Stimulated activated CD4-positive, alpha-beta T cell treated with anti-CD3 and anti-CD28 coated beads, Interleukin-2, amount 100 ng/mL, for 24 hours (primary cell): ENCODE measurements around the gene ANGPTL8.
A peak's percentile ranks its signal among the peaks of the same experiment; 100 is the strongest.

Experiments used
- DNase-seq, 2 donors: peaks; one replicate each; pipeline ENCODE4 v3.0.0-alpha.2; 2020

The ANGPTL8 gene

DNA sequence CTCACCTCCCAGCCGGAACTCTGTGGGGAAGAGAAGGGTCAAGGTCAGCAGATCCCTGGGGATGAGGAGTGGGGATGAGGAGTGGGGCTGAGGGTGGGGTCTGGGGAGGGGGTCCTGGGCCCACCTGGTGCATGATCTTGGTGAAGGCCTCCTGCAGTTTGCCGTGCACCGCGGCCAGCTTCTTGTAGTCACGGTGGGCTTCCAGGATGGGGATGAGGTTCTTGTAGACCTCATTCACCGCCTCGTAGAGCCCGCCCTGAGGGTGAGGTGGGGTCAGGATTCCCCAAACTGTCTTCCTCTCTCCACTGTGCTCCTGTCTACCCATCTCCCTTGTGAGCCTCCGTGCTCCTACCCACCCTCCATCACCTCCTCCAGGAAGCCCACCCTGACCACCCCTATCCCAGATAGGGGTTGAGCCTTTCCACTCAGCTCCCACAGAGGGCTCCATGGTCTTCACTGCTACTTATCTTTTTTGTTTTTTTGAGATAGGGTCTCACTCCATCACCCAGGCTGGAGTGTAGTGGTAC is 35.3 kb upstream of the ANGPTL8 start:
- DNase-seq = no peak

- no peak for DNase-seq
These were observed 34.5 kb upstream of the ANGPTL8 start for GRCh38 chr19:11204943-11205349.

- DNase-seq = no peak
These were observed 33.4 kb upstream of the ANGPTL8 start for GRCh38 chr19:11205939-11206570.

- no peak for DNase-seq
These were observed 30.6 kb upstream of the ANGPTL8 start for GRCh38 chr19:11208561-11209471.

DNA sequence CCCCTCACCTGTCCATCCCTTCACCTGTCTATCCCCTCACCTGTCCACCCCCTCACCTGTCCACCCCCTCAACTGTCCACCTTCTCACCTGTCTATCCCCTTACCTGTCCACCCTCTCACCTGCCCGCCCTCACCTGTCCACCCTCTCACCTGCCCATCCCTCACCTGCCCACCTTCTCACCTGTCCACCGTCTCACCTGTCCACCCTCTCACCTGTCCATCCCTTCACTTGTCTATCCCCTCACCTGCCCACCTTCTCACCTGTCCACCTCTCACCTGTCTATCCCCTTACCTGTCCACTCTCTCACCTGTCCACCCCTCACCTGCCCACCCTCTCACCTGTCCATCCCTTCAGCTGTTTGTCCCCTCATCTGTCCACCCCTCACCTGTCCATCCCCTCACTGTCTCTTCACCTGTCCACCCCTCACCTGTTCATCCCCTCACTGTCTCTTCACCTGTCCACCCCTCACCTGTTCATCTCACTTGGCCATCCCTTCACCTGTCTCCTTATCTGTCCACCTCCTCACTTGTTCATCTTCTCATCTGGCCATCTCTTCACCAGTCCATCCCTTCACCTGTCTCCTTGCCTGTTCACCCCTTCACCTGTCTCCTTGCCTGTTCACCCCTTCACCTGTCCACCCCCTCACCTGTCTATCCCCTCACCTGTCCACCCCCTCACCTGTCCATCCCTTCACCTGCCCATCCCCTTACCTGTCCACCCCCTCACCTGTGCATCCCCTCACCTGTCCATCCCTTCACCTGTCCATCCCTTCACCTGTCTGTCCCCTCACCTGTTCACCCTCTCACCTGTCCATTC is 29.4 kb upstream of the ANGPTL8 start:
- DNase-seq = no peak

GRCh38 chr19:11210656-11210928 is 28.8 kb upstream of the ANGPTL8 start:
- no peak for DNase-seq

GRCh38 chr19:11214387-11214786 is 25.0 kb upstream of the ANGPTL8 start:
- DNase-seq = no peak

GRCh38 chr19:11221082-11221598 is 18.3 kb upstream of the ANGPTL8 start:
- DNase-seq = no peak

GRCh38 chr19:11223200-11223599 is 16.2 kb upstream of the ANGPTL8 start:
- no peak for DNase-seq

DNA sequence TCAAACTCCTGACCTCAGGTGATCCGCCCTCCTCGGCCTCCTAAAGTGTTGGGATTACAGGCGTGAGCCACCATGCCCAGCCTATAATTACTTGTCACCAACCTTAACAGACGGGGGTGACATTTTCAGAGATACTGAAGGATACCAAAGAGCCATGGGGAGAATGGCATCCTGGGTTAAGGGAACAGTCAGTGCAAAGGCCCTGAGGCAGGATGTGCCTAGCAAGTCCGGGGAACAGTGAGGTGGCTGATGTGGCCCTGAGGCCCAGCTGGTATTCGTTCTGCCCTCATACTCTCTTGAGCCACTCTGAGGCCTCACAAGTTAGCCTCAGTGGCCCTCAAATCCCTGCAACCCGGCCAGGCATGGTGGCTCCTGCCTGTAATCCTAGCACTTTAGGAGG is 15.0 kb upstream of the ANGPTL8 start:
- DNase-seq = no peak

DNA sequence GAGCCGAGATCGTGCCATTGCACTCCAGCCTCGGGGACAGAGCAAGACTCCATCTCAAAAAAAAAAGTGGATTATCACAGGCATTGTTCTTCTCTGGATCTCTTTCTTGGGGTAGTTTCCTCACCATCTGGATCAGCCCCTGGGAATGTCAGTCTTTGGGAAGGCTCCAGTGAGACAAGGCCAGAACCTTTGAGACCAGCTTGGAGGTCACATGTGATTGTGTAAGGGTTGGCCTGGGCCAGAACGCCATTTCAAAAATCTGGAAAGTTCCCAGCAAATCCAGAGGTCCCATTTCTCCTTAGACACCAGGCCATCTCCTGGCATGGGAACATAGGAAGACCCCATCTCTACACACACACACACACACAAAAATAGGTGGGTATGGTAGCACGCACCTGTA is 14.2 kb upstream of the ANGPTL8 start:
- no peak for DNase-seq

GRCh38 chr19:11225815-11226214 is 13.6 kb upstream of the ANGPTL8 start:
- DNase-seq = no peak

- DNase-seq = no peak
These were observed 12.7 kb upstream of the ANGPTL8 start for GRCh38 chr19:11226716-11227166.

DNA sequence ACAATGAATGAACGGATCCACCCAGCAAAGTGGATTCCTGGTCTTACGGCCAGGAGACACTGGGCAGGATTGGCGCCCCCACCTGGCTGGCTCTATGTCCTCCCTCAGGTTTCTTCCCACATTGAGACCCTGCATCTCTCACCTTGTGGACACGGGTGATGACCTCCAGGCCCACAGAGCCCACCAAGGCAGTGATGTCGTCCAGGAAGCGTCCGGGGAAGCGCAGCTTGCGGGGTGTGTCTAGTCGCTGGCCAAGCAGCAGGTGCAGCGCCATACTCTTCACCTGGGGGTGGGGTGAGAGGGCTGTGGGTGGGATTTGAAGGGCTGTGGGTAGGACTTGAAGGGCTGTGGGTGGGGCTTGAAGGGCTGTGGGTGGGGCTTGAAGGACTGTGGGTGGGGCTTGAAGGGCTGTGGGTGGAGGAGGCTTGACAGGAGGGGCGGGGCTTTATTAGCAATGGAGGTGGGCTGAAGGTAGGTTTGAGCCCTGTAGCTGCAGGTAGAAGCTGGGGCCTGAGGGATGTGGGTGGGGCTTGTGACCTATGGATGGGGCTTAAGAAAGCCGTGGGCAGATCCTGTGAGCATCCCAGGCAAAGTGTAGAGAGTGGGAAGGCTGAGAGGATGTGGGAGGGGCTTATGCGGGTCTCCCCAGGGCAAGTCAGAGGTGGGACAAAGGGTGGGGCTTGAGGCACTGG is 12.1 kb upstream of the ANGPTL8 start:
- peak in 1 of 2 donors; percentile 25 for DNase-seq

DNA sequence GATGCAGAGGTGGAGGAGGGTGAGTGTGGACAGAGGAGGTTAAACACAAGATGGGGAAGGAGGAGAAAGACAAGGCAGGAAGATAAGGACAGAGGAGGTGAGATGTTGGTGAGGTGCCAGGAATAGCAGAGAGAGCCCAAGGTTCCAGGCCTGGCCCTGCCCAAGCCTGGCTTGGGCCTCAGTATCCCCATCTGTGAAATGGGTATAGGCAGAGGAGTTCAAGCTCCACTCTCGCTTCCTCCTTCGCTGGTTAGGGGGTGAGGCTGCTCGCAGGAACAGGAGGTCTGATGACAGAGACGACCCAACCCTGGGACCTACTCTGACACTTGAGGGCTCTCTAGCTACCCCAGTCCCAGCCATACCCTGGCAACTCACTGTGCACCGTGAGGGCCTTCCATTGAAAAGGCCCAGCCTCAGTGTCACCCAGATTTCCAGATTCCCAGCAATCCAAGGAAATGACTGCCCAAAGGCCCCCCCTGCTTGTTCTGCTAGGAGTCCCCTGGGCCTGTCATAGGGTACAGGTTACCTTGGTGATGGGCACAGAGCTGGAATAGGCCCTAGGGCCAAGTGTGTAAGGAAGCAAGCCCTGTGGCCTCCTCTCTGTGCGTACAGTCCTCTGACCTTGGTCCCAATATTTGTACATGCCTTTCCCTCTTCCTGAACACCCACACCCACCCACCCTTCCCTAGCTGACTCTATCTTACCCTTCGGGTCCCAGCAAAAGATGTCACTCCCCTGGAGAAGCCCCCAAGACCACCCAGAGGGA is 8.6 kb upstream of the ANGPTL8 start:
- no peak for DNase-seq

DNA sequence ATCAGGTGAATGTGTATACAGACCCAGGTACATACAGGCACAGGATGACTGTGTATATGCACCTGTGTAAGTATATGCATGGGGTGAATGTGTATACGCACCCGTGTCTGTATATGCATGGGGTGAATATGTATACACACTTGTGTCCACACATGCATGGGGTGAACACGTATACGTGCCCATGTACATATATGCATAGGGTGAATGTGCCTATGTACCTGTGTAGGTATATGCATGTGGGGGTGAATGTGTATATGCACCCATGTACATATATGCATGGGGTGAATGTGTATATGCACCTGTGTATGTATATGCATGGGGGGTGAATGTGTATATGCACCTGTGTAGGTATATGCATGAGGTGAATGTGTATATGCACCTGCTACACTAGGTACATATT is 6.9 kb upstream of the ANGPTL8 start:
- no peak for DNase-seq

DNA sequence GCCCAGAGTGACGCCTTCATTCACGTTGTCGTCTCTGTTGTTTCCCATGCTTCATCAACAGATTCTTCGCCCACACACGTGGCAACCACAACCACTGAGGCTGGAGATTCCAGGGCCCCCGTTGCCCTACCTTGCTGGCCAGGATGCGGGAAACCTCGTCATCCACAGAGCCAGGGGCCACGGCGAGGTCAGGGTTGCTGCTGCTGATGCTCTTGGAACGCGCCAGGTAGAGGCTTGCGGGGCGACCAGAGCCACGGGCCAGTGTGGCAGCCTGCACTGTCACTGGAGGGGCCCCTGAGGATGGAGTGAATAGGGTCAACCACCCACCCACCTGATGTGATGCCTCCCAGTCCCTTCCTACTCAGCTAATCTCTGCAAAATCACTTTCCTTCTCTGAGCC is 6.3 kb upstream of the ANGPTL8 start:
- no peak for DNase-seq

DNA sequence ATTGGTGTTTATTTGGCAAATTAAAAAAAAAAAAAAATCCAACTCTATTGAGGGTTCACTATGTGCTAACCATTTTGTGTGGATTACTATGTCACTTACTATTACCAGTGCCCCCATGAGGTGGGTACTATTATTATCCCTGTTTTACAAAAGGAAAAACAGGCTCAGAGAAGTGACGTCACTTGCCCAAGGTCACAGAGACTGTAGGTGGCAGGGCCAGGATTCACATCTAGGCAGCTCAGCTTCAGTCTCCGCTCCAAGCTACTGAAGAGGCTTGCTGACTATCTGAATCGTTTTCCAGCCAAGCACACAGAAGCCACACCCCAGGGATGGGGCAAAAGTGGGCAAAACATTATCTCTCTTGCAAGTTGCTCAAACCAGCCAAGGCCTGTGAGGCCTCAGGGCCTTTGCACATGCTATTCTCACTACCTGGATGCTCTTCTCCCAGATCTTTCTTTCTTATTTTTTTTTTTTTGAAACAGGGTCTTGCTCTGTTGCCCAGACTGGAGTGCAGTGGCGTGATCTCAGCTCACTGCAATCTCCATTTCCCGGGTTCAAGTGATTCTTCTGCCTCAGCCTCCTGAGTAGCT is 4.8 kb upstream of the ANGPTL8 start:
- DNase-seq = no peak

DNA sequence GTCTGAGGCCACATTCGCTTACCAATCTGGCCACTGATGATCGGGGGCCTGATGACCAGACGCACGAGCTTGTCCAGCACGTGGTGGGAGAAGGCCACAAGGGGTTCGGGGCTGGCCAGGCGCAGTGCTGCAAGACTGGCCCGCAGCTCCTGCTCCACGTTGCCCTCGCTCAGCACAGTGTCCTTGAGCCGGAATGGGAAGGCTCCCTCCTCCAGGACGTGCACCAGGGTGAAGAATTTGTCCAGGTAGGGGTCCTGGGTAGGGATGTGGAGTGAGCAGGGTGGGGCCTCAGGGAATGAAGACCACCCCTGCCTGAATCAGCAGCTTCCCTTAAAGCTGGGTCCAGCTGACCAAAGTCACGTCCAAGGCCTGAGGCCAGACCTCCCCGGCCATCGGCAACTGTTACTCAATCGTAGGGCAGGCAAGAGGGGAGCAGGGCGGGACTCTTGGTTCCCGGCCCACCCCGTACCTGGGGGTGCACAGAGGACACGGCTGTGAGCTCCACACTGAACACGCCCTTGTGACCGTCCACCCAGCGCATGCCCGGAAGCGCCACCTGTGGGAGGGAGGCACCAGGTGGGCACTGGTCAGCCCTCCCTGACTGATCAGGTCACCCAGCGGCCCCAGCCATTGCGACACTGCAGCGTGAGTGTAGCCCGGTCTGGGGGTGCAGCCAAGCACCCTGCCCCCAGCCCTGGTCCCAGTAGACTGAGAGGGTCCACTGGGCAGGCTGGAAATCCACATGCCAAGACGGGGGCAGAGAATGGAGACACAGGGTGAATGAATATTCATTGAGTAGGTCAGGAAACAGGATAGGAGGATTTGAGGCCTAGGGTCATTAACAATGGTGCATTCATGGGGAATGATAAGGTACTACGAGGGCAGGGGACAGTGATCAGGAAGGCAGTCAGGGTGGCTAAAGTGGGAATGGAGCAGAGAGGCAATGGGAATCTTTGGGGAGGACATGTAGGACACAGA is 2.8 kb upstream of the ANGPTL8 start:
- no peak for DNase-seq

GRCh38 chr19:11237321-11237720 is 2.1 kb upstream of the ANGPTL8 start:
- DNase-seq = no peak
